Breast epithelium (tissue), 3 donors: ENCODE results near the gene TAP1.
"Not testable (repeated sequence)": the region's sequence is repeated elsewhere in the genome, so short reads cannot be mapped to it uniquely, and the experiment has no call there.

ENCODE experiments used
- CTCF ChIP-seq, 3 donors: fragments of 450-650 bp; IDR thresholded peaks; one replicate each; pipeline ENCODE4 v1.5.1; 2016 to 2017; ENCODE audit warnings: antibody characterized with exemption in 3 of 3, mild to moderate bottlenecking in 3 of 3, moderate library complexity in 3 of 3
- POLR2A ChIP-seq: fragments of 450-650 bp; IDR thresholded peaks from one replicate; pipeline ENCODE4 v1.6.1; 2016; ENCODE audit warnings: antibody characterized with exemption, mild to moderate bottlenecking, moderate library complexity
- POLR2AphosphoS5 ChIP-seq, 3 donors: sonication (generic); formaldehyde crosslinking; IDR thresholded peaks; one replicate each; pipeline ENCODE4 v1.6.1; 2017; ENCODE audit warnings: antibody characterized with exemption in 3 of 3

- TF ChIP-seq CTCF (IDR thresholded peaks at IDR 0.05); POLR2A; POLR2AphosphoS5 (IDR thresholded peaks at IDR 0.05): not testable (repeated sequence)
Measured at GRCh38 chr6:32880962-32881361, 27.5 kb upstream of the TAP1 start.
